ENCODE measurements around the gene SYNGAP1. TPM values are rescaled to one million over a fixed set of nuclear protein-coding genes. Genes with fewer than 3 reads are reported as not detected.

Gene SYNGAP1
- total and polyA plus RNA-seq, 2 of the 8 experiments (the other 6 are each of a cell fraction or from before 2014, with no cell fraction given) = 31.0 to 101 TPM

DNA sequence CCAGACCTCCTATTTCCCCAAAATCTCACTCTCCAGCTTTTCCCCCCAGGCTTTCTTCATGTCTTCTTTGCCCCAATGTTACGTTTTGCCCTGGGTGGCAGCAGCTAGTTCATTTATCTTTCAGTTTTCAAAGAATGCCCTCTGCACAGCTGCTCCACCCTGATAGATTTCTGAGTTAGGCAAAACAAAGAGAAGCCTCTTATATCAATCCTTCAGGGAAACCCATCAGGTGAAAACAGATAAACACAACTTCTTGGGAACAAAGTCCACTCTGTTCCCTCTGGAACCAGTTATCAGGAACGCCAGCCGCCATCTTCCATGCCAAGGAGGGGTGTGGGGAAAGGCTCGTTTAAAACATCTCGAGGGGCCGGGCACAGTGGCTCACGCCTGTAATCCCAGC lies 68.5 kb downstream of the SYNGAP1 start (continued):
- TF ChIP-seq CHD7 (IDR thresholded peaks at IDR 0.05; ENCODE audit: insufficient replicate concordance, low read length) (no peak), HDAC2 (IDR thresholded peaks at IDR 0.05; ENCODE audit: borderline replicate concordance in 1 of 2, low read depth in 2 of 2, low read length in 2 of 2) (no peak), SP4 (IDR thresholded peaks at IDR 0.05; ENCODE audit: low read length) (no peak), TBP (IDR thresholded peaks at IDR 0.05; ENCODE audit: low read depth, low read length) (no peak), RXRA (IDR thresholded peaks at IDR 0.05; ENCODE audit: insufficient read depth, low read depth, low read length) (no peak), TAF7 (optimal IDR thresholded peaks at IDR 0.05; ENCODE audit: borderline replicate concordance, low read depth, low read length) (no peak), SIX5 (IDR thresholded peaks at IDR 0.05; ENCODE audit: low read depth, low read length) (no peak), MAX (IDR thresholded peaks at IDR 0.05) (no peak)
